Endothelial cell of umbilical vein (primary cell): ENCODE results near the gene POTEG.
"Not testable (repeated sequence)": the region's sequence is repeated elsewhere in the genome, so short reads cannot be mapped to it uniquely, and the experiment has no call there.

Experiments used
- CTCF ChIP-seq, 2 donors: IDR thresholded peaks; 1 replicate in 1 of 2; 2 replicates in 1 of 2; pipeline ENCODE4 v1.5.1; 2011; ENCODE audit warnings: low read length in 2 of 2, mild to moderate bottlenecking in 2 of 2, moderate library complexity in 2 of 2, control low read depth in 1 of 2, inconsistent platforms in 1 of 2, low read depth in 1 of 2; ENCODE audit not compliant: insufficient read depth in 1 of 2; ENCODE audit errors: extremely low read depth in 1 of 2
- EZH2 ChIP-seq: IDR thresholded peaks from 2 replicates; pipeline ENCODE4 v1.6.1; 2012; ENCODE audit warnings: borderline replicate concordance, low read depth, mild to moderate bottlenecking, moderate library complexity, low read length, inconsistent platforms; ENCODE audit not compliant: severe bottlenecking
- FOS ChIP-seq: IDR thresholded peaks from 2 replicates; pipeline ENCODE4 v1.6.1; 2011; ENCODE audit warnings: mild to moderate bottlenecking, low read length, moderate library complexity, borderline replicate concordance; ENCODE audit not compliant: insufficient read depth
- POLR2A ChIP-seq: IDR thresholded peaks from 2 replicates; pipeline ENCODE4 v1.6.1; 2012; ENCODE audit warnings: low read depth, mild to moderate bottlenecking, control low read depth, low read length
- POLR2AphosphoS5 ChIP-seq: IDR thresholded peaks from 2 replicates; pipeline ENCODE4 v1.6.1; 2012; ENCODE audit warnings: low read depth, mild to moderate bottlenecking, control low read depth, low read length, moderate library complexity; ENCODE audit not compliant: insufficient read depth

GRCh38 chr14:19390230-19390629 is 43.9 kb downstream of the POTEG start:
- not testable (repeated sequence) for TF ChIP-seq EZH2; CTCF (IDR thresholded peaks at IDR 0.05; ENCODE audit: extremely low read depth in 1 of 2, insufficient read depth in 1 of 2, low read depth in 1 of 2, low read length in 2 of 2); POLR2AphosphoS5; POLR2A; FOS
